Skin epidermis (tissue), 12 donors: Measurements from ENCODE around the gene STX8.
A peak's percentile ranks its signal among the peaks of the same experiment; 100 is the strongest.

Experiments used
- H3K27ac ChIP-seq, 21 experiments: fragments of 200-600 bp; sonication (generic) in 11 of 21; one replicate each; pipeline ENCODE4 v1.5.0; 2020; ENCODE audit warnings: mild to moderate bottlenecking in 3 of 21, inconsistent platforms in 2 of 21, moderate library complexity in 2 of 21
- H3K4me3 ChIP-seq, 7 experiments: fragments of 200-600 bp; sonication (generic) in 2 of 7; one replicate each; pipeline ENCODE4 v1.5.0; 2020; ENCODE audit warnings: inconsistent platforms in 2 of 7, mild to moderate bottlenecking in 2 of 7, moderate library complexity in 1 of 7

The STX8 gene

DNA sequence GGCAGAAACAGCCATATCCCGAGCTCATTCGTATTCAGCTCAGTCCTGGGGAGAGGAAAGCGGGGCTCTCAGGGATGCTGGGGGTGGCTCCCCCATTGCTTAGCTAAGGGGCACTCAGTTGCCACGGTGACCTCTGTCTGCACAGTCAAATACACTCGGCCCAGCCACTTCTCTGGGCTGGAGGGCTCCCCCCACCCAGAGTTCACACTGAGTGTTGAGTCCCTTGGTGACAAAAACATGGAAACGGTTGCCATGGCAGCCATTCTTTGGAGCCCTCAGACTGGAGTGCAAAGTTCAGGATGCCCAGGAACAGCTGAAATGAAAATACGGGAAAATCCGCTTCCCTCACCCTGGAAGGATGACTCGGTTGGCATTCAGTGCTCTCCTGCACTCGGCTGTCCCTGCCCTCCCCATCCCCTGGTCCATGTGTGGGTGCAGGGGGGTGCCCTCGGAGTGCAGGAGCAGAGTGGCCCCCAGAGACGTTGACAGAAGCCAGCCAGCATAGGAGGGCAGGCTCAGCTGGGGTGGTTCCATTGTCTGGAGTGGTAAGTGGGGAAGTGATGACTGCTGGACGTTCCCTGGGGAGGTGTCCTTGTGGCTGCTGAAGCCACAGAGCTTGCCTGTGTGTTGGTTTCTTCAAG, 337.8 kb downstream of the STX8 start:
- Histone ChIP-seq H3K27ac (peak overlapping the region in 5 of 21 experiments; percentile 4 to 99 (median 17)), H3K4me3 (no peak overlapping the region)

DNA sequence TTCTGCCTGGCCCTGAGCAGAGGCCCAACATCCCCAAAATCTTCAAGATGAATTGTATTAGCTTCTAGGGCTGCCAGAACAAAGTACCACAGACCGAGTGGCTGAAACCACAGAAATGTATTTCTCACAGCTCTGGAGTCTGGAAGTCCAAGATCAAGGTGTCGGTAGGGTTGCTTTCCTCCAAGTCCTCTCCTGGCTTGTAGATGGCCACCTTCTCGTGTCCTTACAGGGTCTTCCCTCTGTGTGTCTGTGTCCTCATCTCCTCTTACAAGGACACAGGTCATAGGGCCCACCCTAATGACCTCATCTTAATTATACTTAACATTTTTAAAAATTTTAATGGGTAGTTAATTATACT, 338.6 kb downstream of the STX8 start:
- Histone ChIP-seq H3K4me3 (no peak overlapping the region), H3K27ac (peak overlapping the region in 2 of 21 experiments; percentile 4 to 26)

DNA sequence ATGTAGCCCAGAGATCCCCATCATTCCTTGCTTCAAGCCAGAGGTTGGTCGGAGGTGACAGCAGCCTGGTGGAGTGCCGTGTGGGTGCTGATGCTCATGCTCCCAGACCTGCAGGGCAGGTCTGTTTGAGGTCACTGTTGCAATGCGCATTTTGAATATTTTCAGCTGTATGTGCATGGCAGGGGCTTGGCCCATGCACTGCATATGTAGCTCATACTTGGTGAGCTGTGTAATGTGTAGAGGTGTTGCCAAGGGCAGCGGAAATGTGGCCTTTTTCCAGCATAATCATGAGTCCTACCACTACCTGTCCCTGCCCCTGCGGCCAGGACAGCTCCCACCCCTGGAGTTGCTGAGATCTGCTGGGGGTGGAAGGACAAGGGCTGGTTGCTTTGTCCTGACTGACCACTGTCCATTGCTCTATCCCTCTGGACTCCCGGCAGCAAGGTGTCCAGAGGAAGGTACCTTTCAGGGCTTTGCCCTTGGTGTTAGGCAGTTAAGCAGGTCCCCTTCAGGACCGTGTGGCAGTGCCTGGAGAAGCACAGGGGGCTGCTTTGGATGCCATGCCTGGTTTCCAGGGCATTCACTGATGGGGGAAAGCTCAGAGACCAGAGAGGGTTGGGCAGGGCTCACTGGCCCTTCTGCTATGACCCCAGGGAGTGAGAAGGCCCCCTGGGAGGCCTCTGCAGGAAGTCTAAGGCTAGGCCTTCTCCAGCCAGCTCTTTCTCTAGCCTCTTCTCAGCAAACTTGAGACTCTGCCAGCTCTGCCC, 339.2 kb downstream of the STX8 start:
- Histone ChIP-seq H3K4me3 (no peak overlapping the region), H3K27ac (peak overlapping the region in 2 of 21 experiments; percentile 4 to 26)

DNA sequence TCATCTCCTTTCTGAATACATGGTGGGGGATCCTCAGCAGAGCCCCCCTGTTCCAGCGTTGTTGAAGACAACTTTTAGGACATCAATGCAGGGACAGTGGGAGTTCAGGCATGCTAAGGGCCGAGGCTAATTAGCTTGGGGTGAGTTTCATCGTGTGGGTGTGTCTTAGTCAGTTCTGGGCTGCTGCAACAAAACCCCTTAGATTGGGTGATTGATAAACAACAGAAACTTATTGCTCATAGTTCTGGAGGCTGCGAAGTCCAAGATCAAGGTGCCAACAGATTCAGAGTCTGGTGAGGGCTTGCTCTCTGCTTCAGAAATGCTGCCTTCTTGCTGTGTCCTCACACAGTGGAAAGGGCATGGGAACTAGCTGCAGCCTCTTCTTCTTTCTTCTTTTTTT, 340.3 kb downstream of the STX8 start:
- Histone ChIP-seq H3K27ac (no peak overlapping the region), H3K4me3 (no peak overlapping the region)

DNA sequence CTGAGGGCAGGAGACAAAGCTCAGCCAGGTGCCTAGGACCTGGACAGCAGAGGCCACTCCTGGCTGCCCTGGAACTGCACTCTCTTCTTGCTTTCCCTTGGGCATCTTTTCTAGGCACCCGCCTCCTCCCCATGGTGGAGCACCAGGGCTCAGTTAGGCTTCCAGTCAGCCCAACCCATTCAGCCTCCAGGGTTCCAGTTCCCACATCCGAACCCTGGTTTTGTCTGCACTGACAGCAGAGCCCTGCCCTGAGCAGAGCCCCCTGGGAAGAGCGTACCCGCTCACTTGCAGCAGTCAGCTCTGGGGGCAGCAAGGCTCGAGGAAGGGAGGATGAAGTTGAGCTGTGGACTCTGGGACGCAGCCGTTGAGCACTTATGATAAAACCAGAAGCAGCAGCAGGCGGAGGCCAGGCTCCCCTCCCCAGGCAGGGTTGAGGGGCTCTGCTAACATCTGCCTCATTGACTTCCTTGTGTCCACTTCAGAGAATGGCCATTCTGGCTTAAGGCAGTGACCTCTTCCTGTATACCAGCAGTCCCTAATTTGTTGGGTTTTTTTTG, 341.2 kb downstream of the STX8 start:
- Histone ChIP-seq H3K27ac (no peak overlapping the region), H3K4me3 (no peak overlapping the region)

DNA sequence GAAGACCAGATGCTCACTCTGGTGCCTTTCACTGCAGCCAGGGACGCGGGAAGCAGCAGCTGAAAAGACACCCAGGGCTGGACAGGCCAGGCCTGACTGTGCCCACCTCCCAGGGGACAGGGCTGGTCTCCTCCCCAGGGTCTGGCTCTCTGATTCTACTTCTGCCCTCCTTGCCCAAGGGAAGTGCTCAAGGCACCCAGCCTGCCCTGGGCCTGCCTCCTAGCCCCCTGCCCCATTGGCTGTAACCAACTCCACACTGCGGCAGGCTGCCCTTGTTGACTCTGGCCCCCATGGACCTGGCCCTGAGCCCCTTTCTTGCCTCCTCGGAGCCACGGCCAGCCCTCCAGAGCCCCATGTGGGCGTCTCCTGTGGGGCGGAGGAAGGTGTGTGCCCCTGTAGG, 341.9 kb downstream of the STX8 start:
- no peak overlapping the region for H3K4me3 ChIP-seq
- no peak overlapping the region for H3K27ac ChIP-seq

DNA sequence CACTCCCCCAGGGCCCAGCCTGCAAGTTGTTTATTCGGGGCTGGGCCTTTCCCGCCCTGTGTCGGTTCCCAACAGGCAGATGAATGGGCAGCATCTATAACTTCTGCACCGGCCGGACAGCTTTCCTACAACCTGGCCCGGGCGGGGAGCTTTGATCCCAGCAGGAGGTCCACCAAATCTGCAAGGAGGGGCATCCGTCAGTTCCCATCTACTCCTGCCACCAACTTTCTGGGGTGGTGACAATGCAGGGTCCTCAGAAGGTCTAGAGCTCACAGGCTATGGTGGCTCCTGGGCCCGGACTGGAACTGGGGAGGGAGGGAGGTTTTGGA, 342.4 kb downstream of the STX8 start:
- Histone ChIP-seq H3K27ac (peak overlapping the region in 2 of 21 experiments; percentile 9 to 55), H3K4me3 (no peak overlapping the region)

DNA sequence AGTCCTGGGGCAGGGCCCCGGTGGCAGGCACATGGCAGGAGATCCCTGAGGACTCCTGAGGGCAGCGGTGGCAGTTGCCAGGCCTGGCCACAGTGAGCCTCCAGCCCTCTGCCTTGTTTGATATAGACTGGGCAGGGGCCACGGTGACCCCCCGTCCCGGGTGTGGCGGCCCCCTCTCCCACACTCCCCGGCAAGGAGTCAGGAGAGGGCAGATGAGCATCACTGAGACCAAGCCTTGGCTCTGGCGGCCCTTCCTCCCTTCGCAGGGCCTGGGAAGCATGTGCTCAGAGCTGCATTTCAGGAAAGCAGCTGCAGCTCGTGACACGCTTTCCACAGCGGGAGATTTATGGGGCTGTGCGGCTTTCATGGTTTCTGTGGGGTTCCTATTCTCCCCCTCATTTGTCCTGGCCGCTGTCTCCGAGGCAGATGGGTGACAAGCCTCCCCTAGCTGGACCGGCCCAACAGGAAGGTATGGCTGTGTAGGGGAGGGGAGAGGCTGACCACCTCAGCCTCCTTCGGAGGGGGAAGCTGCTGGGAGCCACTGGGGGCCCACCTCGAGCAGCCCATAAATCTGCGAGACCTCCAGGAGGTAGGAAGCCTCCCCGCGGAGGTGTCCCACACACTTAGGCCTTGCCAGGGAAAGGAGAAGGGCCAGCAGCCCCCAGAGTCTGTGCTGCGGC, 342.9 kb downstream of the STX8 start:
- Histone ChIP-seq H3K4me3 (no peak overlapping the region), H3K27ac (peak overlapping the region in 2 of 21 experiments; percentile 9 to 55)

DNA sequence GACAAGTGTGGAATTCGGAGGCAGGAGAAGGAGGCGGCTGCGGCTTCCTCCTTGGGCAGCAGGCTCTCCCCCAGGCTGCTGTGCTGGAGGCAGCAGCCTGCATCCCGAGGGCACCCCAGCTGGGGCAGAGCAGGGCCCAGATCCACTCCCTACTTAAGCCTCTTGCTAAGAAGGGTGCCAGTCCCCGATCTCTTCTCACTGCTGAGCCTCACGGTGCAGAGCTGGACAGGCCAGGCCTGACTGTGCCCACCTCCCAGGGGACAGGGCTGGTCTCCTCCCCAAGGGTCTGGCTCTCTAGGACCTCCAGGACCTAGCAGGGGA, 343.5 kb downstream of the STX8 start:
- H3K27ac ChIP-seq = peak overlapping the region in 1 of 21 experiments; percentile 55
- H3K4me3 ChIP-seq = no peak overlapping the region

DNA sequence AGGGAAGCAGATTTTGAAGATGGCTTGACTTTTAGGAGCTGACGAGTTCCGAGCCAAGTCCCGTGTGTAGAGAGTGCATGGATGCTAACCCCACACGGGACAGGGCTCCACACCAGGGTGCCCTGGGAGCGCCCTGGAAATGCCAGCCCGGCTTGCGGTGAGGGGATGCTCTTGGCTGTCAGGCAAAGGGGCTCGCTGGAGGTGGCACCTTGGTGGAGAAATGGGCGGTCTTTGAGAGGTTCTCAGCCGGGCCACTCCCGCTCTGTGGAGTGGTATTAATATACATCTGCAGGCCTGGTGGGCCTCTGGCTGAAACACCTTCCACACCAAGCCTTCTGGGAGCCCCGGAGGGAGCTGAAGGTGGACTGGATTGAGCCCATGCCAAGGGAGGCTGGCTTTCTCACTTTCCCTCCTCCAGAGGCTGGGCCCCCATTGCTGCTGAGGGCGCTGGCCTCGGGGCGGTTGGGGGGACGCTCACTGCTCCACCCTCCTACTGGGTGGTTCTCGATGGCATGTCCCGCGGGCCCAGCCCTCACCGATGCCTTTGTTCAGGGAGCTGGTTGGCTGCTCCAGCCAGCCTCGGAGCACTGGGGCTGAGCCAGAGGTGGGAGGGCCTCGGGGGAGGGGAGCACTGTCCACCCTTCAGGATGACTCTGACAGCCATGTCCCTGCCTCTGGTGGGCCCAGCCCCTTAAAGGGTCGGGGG, 344.0 kb downstream of the STX8 start:
- H3K27ac ChIP-seq = peak overlapping the region in 3 of 21 experiments; percentile 0 to 74 (median 55)
- no peak overlapping the region for H3K4me3 ChIP-seq

DNA sequence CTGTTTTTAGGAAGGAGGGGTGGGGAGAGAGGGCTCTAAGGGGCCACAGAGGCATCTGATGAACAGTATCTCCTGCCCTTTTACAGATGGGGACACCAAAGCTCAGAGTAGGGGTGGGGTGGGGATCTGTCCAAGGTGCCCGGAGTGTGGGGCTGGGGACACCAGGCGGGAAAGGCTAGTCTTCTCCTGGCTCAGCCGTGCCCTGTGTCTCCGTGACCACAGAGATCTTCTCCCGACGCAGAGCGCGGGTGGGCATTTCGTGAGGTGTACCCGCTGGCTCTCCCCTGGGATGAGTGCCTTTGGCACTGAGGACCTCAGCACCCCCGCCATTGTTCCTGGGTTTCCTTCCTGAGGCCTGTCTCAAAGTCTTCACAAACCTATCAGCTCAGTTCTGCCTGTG, 344.8 kb downstream of the STX8 start:
- peak overlapping the region in 9 of 21 experiments; percentile 0 to 74 (median 51) for H3K27ac ChIP-seq
- no peak overlapping the region for H3K4me3 ChIP-seq

DNA sequence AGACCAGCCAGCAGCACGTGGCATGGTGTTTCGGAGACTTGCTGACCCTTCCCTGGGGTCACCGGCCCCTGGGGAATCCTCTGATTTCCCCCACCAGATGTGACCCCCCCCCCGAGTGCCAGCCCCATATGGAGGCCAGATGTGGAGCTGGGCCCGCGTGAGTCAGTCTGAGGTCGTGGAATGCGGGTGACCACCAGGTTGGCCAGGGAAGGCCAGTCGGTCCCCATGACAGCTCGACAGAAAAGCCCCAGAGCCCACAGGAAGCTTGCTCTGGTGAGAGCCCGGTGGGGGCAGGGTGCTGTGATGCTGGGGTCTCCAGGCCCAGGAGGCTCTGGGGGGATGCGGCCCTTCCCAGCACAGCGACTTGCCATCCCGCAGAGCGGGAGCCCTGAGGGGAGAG, 345.3 kb downstream of the STX8 start:
- Histone ChIP-seq H3K4me3 (no peak overlapping the region), H3K27ac (peak overlapping the region in 10 of 21 experiments; percentile 0 to 74 (median 48))

DNA sequence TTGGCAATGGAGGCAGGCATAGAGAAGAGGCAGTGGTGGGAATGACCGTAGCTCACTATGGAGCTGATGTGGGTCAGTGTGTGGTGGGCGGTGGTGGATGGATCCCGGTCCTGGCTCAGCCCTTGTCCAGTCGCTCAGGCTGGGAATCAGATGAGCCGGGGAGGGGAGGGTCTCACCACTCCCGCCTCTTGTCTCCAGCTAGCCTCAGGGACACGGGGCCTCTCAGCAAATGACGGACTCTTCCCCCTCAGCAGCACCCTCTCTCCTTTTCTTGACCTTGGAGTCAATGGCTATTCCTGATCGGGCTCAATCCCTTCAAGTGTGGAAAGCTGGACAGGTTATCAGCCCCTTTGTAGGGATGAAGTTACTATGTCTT, 345.8 kb downstream of the STX8 start:
- Histone ChIP-seq H3K4me3 (no peak overlapping the region), H3K27ac (peak overlapping the region in 8 of 21 experiments; percentile 8 to 74 (median 48))

DNA sequence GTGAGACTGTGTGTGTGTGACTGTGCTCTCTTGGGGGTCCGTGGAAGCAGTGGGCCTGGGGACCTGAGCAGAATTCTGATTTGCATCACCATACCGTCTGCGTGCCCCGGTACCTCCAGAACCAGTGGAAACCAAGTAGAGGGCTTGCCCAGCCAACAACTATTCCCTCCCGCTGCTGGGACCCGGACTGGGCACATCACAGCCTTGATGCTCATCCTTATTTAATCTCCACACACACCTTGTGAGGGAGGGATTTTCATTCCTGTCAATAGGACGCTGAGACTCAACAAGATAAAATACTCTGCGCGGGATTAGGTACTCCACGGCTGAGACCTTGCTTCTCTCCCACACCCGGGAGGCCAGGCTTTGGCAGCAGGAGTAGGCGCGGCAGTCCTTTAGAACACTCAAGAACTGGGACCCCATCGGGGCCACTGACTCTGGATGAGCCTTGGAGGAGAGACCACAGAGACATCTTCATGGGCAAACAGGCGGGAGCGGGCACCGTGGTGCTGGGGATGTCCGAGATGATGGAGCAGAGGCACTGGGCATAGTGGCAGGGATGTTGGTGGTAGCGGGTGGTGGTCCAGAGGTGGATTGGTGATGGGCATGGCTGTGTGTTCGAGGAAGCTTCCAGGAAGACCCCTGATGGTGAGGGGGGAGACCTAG, 346.3 kb downstream of the STX8 start:
- H3K4me3 ChIP-seq = no peak overlapping the region
- peak overlapping the region in 12 of 21 experiments; percentile 2 to 74 (median 48) for H3K27ac ChIP-seq

DNA sequence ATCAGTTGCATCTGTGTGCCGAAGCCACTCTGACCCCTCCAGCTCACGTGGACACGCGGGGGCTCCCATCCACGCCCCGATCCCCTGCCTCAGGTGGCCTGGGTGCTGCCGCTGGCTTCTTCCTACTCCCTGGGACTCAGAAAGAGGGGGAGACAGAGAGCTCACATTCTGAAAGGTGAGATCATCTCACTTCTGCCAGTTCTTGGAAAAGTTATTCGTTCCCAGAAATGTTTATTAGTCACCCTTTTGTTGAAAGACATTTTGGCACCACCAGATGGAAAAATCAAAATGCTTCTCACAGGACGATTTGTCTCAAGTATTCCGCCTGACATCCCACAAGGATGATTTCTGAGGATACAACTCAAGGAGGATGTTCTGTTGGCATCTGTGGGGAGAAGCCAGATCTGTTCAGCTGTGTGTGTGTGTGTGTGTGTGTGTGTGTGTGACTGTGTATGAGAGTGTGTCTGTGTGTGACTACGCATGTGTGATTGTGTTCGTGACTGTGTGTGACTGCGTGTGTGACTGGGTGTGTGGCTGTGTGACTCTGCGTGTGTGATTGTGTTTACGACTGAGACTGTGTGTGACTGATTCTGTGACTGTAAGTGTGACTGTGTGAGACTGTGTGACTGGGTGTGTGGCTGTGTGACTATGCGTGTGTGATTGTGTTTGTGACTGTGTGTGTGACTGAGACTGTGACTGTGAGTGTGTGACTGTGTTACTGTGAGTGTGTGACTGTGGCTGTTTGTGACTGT, 347.0 kb downstream of the STX8 start:
- Histone ChIP-seq H3K4me3 (no peak overlapping the region), H3K27ac (peak overlapping the region in 19 of 21 experiments; percentile 2 to 74 (median 47))

DNA sequence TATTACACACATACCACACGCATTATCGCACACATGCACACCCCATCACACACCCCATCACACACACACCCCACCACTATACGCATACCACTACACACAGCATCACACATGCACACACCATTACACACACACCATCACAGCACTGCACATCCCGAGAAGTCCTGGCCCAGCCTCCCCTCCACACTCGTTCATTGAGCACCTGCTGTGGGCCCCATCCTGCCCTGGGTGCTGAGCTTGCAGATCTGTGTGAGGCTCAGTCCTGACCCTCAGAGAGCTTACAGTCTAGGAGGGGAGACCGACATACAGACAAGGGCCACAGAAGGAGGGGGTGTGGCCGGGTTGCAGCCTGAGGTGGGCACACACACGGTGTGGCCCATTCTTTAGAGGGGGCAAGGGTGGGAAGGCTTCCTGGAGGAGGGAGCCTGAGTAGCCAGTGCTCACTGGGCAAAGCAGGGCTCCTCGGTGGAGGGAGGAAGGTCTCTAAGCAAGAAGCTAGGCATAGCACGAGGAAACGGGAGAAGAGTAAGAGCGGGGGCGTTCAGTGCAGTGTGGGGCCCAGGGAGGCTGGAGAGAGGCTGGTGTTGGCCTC, 347.7 kb downstream of the STX8 start:
- no peak overlapping the region for H3K4me3 ChIP-seq
- peak overlapping the region in 18 of 21 experiments; percentile 4 to 73 (median 47) for H3K27ac ChIP-seq

DNA sequence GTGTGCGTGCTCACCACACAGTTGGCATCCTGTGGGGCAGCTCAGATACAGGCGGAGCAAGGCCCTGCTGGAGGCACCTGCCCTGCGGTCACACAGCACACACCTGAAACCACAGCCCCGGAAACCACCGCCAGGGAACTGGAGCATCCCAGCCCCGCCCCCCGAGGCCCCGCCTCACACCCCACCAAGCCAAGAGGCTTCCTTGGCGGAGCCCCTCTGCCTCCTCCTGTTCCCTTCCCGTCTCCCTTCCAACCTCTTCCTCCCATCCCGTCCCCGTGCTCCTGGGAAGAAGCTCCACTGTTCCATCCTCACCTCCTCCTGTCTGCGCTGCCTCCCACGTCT, 348.9 kb downstream of the STX8 start:
- Histone ChIP-seq H3K4me3 (no peak overlapping the region), H3K27ac (no peak overlapping the region)

DNA sequence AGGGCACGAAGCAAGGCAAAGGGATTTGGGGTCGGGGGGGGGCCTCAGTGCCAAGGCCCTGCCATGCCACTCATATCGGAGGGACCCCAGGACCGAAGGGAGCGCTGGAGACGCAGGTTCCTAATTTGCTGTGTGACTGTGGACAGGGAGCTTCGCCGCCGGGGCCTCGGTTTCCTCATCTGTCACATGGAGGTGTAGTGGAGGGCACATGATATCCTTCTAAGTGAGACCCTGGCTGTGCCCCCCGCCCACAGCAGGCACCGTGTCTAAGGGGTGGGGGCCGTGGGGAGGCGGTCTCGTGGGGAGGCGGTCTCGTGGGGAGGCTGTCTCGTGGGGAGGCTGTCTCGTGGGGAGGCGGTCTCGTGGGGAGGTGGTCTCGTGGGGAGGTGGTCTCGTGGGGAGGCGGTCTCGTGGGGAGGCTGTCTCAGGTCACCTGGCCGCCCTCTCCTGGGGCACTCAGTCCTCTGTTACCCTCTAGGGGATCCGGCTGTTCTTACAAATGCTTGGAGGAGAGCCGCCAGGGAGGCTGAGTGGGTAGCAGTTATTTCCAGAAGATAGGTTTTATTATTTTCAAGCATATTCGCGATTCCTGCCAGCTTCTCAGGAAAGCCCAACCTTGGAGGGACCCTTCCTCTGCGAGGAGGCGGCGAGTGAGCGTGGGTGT, 349.4 kb downstream of the STX8 start:
- peak overlapping the region in 5 of 21 experiments; percentile 22 to 59 (median 52) for H3K27ac ChIP-seq
- no peak overlapping the region for H3K4me3 ChIP-seq
